Prostate gland (tissue), 2 donors: ENCODE measurements around the gene APOOL.
"Not testable (repeated sequence)": the region's sequence is repeated elsewhere in the genome, so short reads cannot be mapped to it uniquely, and the experiment has no call there.

Source experiments
- CTCF ChIP-seq, 4 experiments: fragments of 200-600 bp in 2 of 4; fragments of 450-650 bp in 2 of 4; sonication (generic) in 2 of 4; IDR thresholded peaks; 1 replicate in 3 of 4; 2 replicates in 1 of 4; pipeline ENCODE4 v1.5.1; 2016 to 2019; ENCODE audit warnings: antibody characterized with exemption in 4 of 4, mild to moderate bottlenecking in 2 of 4, moderate library complexity in 2 of 4
- POLR2A ChIP-seq: fragments of 450-650 bp; IDR thresholded peaks from one replicate; pipeline ENCODE4 v1.6.1; 2016; ENCODE audit warnings: antibody characterized with exemption, mild to moderate bottlenecking
- POLR2AphosphoS5 ChIP-seq: sonication (generic); formaldehyde crosslinking; IDR thresholded peaks from one replicate; pipeline ENCODE4 v1.6.1; 2017; ENCODE audit warnings: antibody characterized with exemption

DNA sequence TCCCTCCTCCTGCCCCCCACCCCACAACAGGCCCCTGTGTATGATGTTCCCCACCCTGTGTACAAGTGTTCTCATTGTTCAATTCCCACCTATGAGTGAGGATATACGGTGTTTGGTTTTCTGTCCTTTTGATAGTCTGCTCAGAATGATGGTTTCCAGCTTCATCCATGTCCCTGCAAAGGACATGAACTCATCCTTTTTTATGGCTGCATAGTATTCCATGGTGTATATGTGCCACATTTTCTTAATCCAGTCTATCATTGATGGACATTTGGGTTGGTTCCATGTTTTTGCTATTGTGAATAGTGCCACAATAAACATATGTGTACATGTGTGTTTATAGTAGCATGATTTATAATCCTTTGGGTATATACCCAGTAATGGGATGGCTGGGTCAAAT, 73.6 kb downstream of the APOOL start:
- TF ChIP-seq CTCF (IDR thresholded peaks at IDR 0.05); POLR2A; POLR2AphosphoS5: not testable (repeated sequence)
